Subcutaneous adipose tissue (tissue), 4 donors: Measurements from ENCODE around the gene GPX4. TPM values are rescaled to one million over a fixed set of nuclear protein-coding genes. Genes with fewer than 3 reads are reported as not detected.

ENCODE experiments used
- CTCF ChIP-seq: fragments of 450-650 bp; IDR thresholded peaks from one replicate; pipeline ENCODE4 v1.5.1; 2016; ENCODE audit warnings: low read depth, mild to moderate bottlenecking, control low read depth, antibody characterized with exemption, moderate library complexity
- total RNA-seq, 4 donors: library from RNA; depleted of rRNA; stranded (reverse); fragments of >200 nt; gene quantifications; one replicate each; pipeline ENCODE4 v1.1.0, GENCODE V29; 2016

GPX4 gene
- total RNA-seq, 4 donors from 2014 or later, result 1,089 to 2,299 (median 1,463) TPM

- no peak for TF ChIP-seq CTCF
Observed at GRCh38 chr19:1112268-1113029, 8.7 kb downstream of the GPX4 start.

- no peak for TF ChIP-seq CTCF
Observed at GRCh38 chr19:1113030-1113985, 9.5 kb downstream of the GPX4 start.

GRCh38 chr19:1113986-1114483 is 10.2 kb downstream of the GPX4 start:
- TF ChIP-seq CTCF, result no peak

- TF ChIP-seq CTCF, result no peak
Observed at GRCh38 chr19:1115646-1116420, 12.0 kb downstream of the GPX4 start.

- TF ChIP-seq CTCF, result no peak
Observed at GRCh38 chr19:1116726-1117581, 13.2 kb downstream of the GPX4 start.

GRCh38 chr19:1117654-1118053 is 13.9 kb downstream of the GPX4 start:
- TF ChIP-seq CTCF, result no peak
